IMR-90 (cell line): ENCODE data around the gene GPHA2. TPM values are rescaled to one million over a fixed set of nuclear protein-coding genes. Genes with fewer than 3 reads are reported as not detected.

Experiments
- ATAC-seq: fragments of 200-7000 bp; cut with Tn5 transposase; 2 replicates; pipeline ENCODE4 v1.9.1; 2020; ENCODE audit warnings: low read depth, mild to moderate bottlenecking, moderate library complexity
- BruUV-seq: library from RNA; stranded (reverse); fragments of 400-500 nt; replicated peaks from 2 replicates; lab custom pipeline; 2021; lab: Mats Ljungman, UMichigan
- CTCF ChIA-PET: fragments of 300-600 bp; formaldehyde crosslinking; extraction: SDS; loops from one replicate; lab custom pipeline; 2021; ENCODE audit warnings: antibody characterized with exemption; lab: Yijun Ruan, JAX
- POLR2A ChIA-PET: fragments of 300-600 bp; sonication (Branson Sonifier 250); formaldehyde crosslinking; loops from one replicate; lab custom pipeline; 2022; ENCODE audit warnings: antibody characterized with exemption; ENCODE audit not compliant: unreplicated experiment; lab: Charles Lee
- DNase-seq: peaks from one replicate; pipeline ENCODE4 v3.0.0; 2013
- H2AFZ ChIP-seq: replicated peaks from 2 replicates; pipeline ENCODE3; 2013; ENCODE audit warnings: low read length, mild to moderate bottlenecking; ENCODE audit not compliant: poor library complexity
- H2AK5ac ChIP-seq: 2 replicates; pipeline ENCODE4 v1.6.1; 2013; ENCODE audit warnings: low read depth, low read length, inconsistent platforms
- H2AK9ac ChIP-seq: replicated peaks from 2 replicates; pipeline ENCODE3; 2013; ENCODE audit warnings: mild to moderate bottlenecking, low read depth, low read length, moderate library complexity; ENCODE audit not compliant: poor library complexity
- H2BK120ac ChIP-seq: 2 replicates; pipeline ENCODE4 v1.6.1; 2013; ENCODE audit warnings: low read depth, low read length, inconsistent platforms
- H2BK15ac ChIP-seq: 3 replicates; pipeline ENCODE4 v1.6.1; 2013; ENCODE audit warnings: low read depth, low read length, inconsistent platforms
- H2BK20ac ChIP-seq: 2 replicates; pipeline ENCODE4 v1.6.1; 2013; ENCODE audit warnings: low read depth, mild to moderate bottlenecking, inconsistent platforms, low read length, moderate library complexity
- H2BK5ac ChIP-seq: 2 replicates; pipeline ENCODE4 v1.6.1; 2013; ENCODE audit warnings: mild to moderate bottlenecking, low read depth, low read length, inconsistent platforms; ENCODE audit not compliant: poor library complexity, severe bottlenecking
- H3K14ac ChIP-seq: replicated peaks from 2 replicates; pipeline ENCODE4 v1.6.1; 2013; ENCODE audit warnings: low read depth, low read length, inconsistent platforms
- H3K18ac ChIP-seq: 2 replicates; pipeline ENCODE4 v1.6.1; 2013; ENCODE audit warnings: low read depth, low read length, control low read depth
- H3K23ac ChIP-seq: 2 replicates; pipeline ENCODE4 v1.6.1; 2013; ENCODE audit warnings: low read depth, low read length, inconsistent platforms
- H3K27ac ChIP-seq: 2 replicates; pipeline ENCODE4 v1.5.1; 2013; ENCODE audit warnings: mild to moderate bottlenecking, control low read depth, low read length; ENCODE audit not compliant: insufficient read depth
- H3K27me3 ChIP-seq: 2 replicates; pipeline ENCODE4 v1.6.1; 2013; ENCODE audit warnings: low read length; ENCODE audit not compliant: control insufficient read depth, insufficient read depth
- H3K36me3 ChIP-seq: 2 replicates; pipeline ENCODE4 v1.6.1; 2013; ENCODE audit warnings: low read length, mixed read lengths; ENCODE audit not compliant: control insufficient read depth, insufficient read depth
- H3K4ac ChIP-seq: 2 replicates; pipeline ENCODE4 v1.6.1; 2013; ENCODE audit warnings: low read depth, low read length, inconsistent platforms
- H3K4me1 ChIP-seq: 2 replicates; pipeline ENCODE4 v1.6.1; 2013; ENCODE audit warnings: low read length, mixed read lengths; ENCODE audit not compliant: control insufficient read depth, insufficient read depth
- H3K4me2 ChIP-seq: 2 replicates; pipeline ENCODE4 v1.6.1; 2013; ENCODE audit warnings: low read depth, mild to moderate bottlenecking, control low read depth, low read length, moderate library complexity
- H3K4me3 ChIP-seq: 2 replicates; pipeline ENCODE4 v1.5.1; 2013; ENCODE audit warnings: low read depth, mild to moderate bottlenecking, control low read depth, low read length, moderate library complexity; ENCODE audit not compliant: insufficient read depth
- H3K56ac ChIP-seq: 2 replicates; pipeline ENCODE4 v1.6.1; 2013; ENCODE audit warnings: low read length, inconsistent platforms; ENCODE audit not compliant: insufficient read depth; ENCODE audit errors: extremely low read depth
- H3K79me1 ChIP-seq, 2 experiments: 2 replicates each; pipeline ENCODE4 v1.6.1; 2013; ENCODE audit warnings: low read length in 2 of 2, inconsistent platforms in 1 of 2, low read depth in 1 of 2
- H3K9ac ChIP-seq: 2 replicates; pipeline ENCODE4 v1.6.1; 2013; ENCODE audit warnings: low read depth, low read length, control low read depth
- H3K9me1 ChIP-seq: 2 replicates; pipeline ENCODE4 v1.6.1; 2013; ENCODE audit warnings: low read length, inconsistent platforms; ENCODE audit not compliant: insufficient read depth
- H3K9me3 ChIP-seq: 2 replicates; pipeline ENCODE4 v1.6.1; 2013; ENCODE audit warnings: low read length; ENCODE audit not compliant: control insufficient read depth, insufficient read depth
- H4K20me1 ChIP-seq: 2 replicates; pipeline ENCODE4 v1.6.1; 2013; ENCODE audit warnings: low read length, inconsistent platforms; ENCODE audit not compliant: insufficient read depth
- H4K5ac ChIP-seq: 2 replicates; pipeline ENCODE4 v1.6.1; 2013; ENCODE audit warnings: mild to moderate bottlenecking, low read depth, low read length, control low read depth
- H4K8ac ChIP-seq, 2 experiments: 2 replicates each; pipeline ENCODE4 v1.6.1; 2013; ENCODE audit warnings: low read depth in 2 of 2, low read length in 2 of 2, control low read depth in 1 of 2, inconsistent platforms in 1 of 2
- H4K91ac ChIP-seq: 2 replicates; pipeline ENCODE4 v1.6.1; 2013; ENCODE audit warnings: low read depth, low read length, inconsistent platforms; ENCODE audit not compliant: insufficient read depth
- ELK1 ChIP-seq: fragments of 150-350 bp; IDR thresholded peaks from 2 replicates; pipeline ENCODE4 v1.6.1; 2016; ENCODE audit warnings: low read depth, mild to moderate bottlenecking, low read length, moderate library complexity, borderline replicate concordance
- MAFK ChIP-seq: IDR thresholded peaks from 2 replicates; pipeline ENCODE4 v1.6.1; 2012; ENCODE audit warnings: low read depth, low read length, improper control_type of control experiment
- MXI1 ChIP-seq: IDR thresholded peaks from 2 replicates; pipeline ENCODE4 v1.6.1; 2012; ENCODE audit warnings: low read depth, mild to moderate bottlenecking, low read length, moderate library complexity, borderline replicate concordance
- RCOR1 ChIP-seq: IDR thresholded peaks from 2 replicates; pipeline ENCODE4 v1.6.1; 2012; ENCODE audit warnings: mild to moderate bottlenecking, low read length, improper control_type of control experiment; ENCODE audit not compliant: insufficient replicate concordance
- RFX5 ChIP-seq: IDR thresholded peaks from 2 replicates; pipeline ENCODE4 v1.8.0; 2012; ENCODE audit warnings: low read depth, mild to moderate bottlenecking, low read length, moderate library complexity
- SMC3 ChIP-seq: fragments of 150-350 bp; IDR thresholded peaks from 2 replicates; pipeline ENCODE4 v1.6.1; 2016; ENCODE audit warnings: low read depth, mild to moderate bottlenecking, antibody characterized with exemption, low read length, moderate library complexity
- WGBS, 2 experiments: methylation state at CpG; one replicate each; pipeline versions ENCODE4 v1.1.5 to v1.1.7; 2013; ENCODE audit warnings: missing lambda C conversion rate in 2 of 2; ENCODE audit not compliant: insufficient read length in 1 of 2; ENCODE audit errors: extremely low coverage in 2 of 2; 5-methylcytosine and 5-hydroxymethylcytosine counted together
- dilution Hi-C: fragments of 300-500 bp; cut with HindIII; formaldehyde crosslinking; loops from one replicate; pipeline ENCODE4 v1.14.3; 2018; ENCODE audit warnings: low sequenced_read_pairs; ENCODE audit not compliant: unreplicated experiment
- in situ Hi-C: fragments of 300-500 bp; cut with MboI; formaldehyde crosslinking; loops from 3 replicates; pipeline ENCODE4 v1.14.3; 2019; ENCODE audit warnings: low sequenced_read_pairs, inconsistent platforms, mixed read lengths
- intact Hi-C: fragments of 100-400 bp; cut with micrococcal nuclease; formaldehyde crosslinking; loops from 2 replicates; pipeline ENCODE4 v1.10.0; 2022
- polyA plus RNA-seq, 3 experiments: library from polyadenylated mRNA; depleted of rRNA; stranded (reverse); fragments of >200 nt; gene quantifications; 2 replicates each; pipeline ENCODE4 v1.2.3, GENCODE V29; 2012; ENCODE audit warnings: low replicate concordance in 1 of 3
- total RNA-seq: library from RNA; depleted of rRNA; stranded (reverse); fragments of >200 nt; gene quantifications from 2 replicates; pipeline ENCODE4 v1.2.3, GENCODE V29; 2012
- TF ChIP-seq, protein P1 (sequence below): conservative IDR thresholded peaks from 2 replicates; pipeline ENCODE4 v1.5.1; 2012; ENCODE audit warnings: mild to moderate bottlenecking, low read depth, low read length, improper control_type of control experiment

Gene GPHA2
- total and polyA plus RNA-seq, 2 of the 4 experiments (the other 2 are of a cell fraction), result not detected

DNA sequence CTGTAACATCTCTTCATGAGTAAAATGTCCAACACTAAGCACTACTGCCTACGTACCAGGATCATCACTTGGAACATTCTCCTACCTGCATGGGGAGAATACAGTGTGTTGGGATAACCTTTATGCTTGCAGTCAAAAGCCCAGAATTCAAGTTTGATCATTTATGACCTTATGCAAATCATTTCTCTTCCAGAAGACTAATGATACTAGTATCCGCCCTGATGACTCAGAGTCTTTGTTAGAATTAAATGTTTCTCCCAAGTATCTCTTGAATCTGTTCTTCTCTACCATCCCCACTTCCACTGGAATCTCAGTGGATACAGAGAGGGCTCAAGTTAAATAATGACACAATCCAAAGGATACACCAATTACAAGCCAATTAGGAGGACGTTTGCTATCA, 23.8 kb upstream of the GPHA2 start:
- WGBS, 2 experiments, result no CpG with 5 or more reads among the region's 3 CpGs

More for the DNA sequence above, 23.8 kb upstream of the GPHA2 start:
- Histone ChIP-seq H3K4me1 (no peaks in the 10 kb centered on the region), H3K27me3 (peaks cover 5% of the 10 kb centered on the region), H3K4me3 (no peak overlapping the region), H2AFZ (no peak overlapping the region), H2BK20ac (no peak overlapping the region), H3K9me1 (no peaks in the 10 kb centered on the region), H3K79me1 (no peaks in the 10 kb centered on the region), H3K14ac (no peak overlapping the region), H3K56ac (no peak overlapping the region), H3K27ac (no peak overlapping the region), H3K23ac (no peak overlapping the region), H3K4ac (no peak overlapping the region), H3K4me2 (no peak overlapping the region), H2BK15ac (no peak overlapping the region), H3K18ac (no peak overlapping the region), H4K8ac (no peak overlapping the region), H3K9me3 (no peaks in the 10 kb centered on the region), H3K9ac (no peak overlapping the region), H4K5ac (no peak overlapping the region), H2AK5ac (no peak overlapping the region), H3K36me3 (no peaks in the 10 kb centered on the region), H2AK9ac (no peak overlapping the region), H2BK5ac (no peak overlapping the region), H2BK120ac (no peak overlapping the region), H4K91ac (no peak overlapping the region), H4K20me1 (no peaks in the 10 kb centered on the region)
- CTCF ChIA-PET, result no interaction called here
- in situ Hi-C loops, result no loop called here
- DNase-seq (no peak), ATAC-seq (no peak)
- no peak for TF ChIP-seq SMC3
- TF ChIP-seq MAFK, result no peak
- TF ChIP-seq RCOR1, result no peak
- no peak for TF ChIP-seq ELK1
- TF ChIP-seq RFX5, result no peak
- TF ChIP-seq MXI1, result no peak
- TF ChIP-seq, protein P1, sequence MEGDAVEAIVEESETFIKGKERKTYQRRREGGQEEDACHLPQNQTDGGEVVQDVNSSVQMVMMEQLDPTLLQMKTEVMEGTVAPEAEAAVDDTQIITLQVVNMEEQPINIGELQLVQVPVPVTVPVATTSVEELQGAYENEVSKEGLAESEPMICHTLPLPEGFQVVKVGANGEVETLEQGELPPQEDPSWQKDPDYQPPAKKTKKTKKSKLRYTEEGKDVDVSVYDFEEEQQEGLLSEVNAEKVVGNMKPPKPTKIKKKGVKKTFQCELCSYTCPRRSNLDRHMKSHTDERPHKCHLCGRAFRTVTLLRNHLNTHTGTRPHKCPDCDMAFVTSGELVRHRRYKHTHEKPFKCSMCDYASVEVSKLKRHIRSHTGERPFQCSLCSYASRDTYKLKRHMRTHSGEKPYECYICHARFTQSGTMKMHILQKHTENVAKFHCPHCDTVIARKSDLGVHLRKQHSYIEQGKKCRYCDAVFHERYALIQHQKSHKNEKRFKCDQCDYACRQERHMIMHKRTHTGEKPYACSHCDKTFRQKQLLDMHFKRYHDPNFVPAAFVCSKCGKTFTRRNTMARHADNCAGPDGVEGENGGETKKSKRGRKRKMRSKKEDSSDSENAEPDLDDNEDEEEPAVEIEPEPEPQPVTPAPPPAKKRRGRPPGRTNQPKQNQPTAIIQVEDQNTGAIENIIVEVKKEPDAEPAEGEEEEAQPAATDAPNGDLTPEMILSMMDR, result no peak
- intact Hi-C loops, result no loop called here
- dilution Hi-C loops, result no loop called here
- POLR2A ChIA-PET, result no interaction called here
- no TSS peak for BruUV-seq
